ENCODE results near the gene YAF2. TPM values are rescaled to one million over a fixed set of nuclear protein-coding genes. Genes with fewer than 3 reads are reported as not detected.
"Not testable (repeated sequence)": the region's sequence is repeated elsewhere in the genome, so short reads cannot be mapped to it uniquely, and the experiment has no call there.

Gene YAF2
- total and polyA plus RNA-seq, 2 experiments from 2014 or later = 26.9 to 39.3 TPM

DNA sequence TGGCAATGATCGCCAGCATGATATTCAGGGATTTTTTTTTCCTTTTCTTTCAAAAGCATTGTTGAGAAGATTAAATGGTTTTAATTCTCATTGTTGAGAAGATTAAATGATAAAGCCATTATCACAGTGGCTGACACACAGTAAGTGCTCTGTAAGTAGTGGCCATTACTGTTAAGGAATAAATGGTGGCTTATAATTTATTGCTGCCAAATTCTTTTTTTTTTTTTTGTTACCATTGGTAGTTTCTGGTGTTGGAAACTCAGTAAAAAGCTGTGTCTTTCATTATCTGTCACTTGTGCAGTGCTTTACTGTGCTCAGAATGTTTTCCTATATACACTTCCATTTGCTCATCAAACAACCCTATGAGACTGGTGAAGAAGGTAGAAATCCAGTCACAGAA, 15.3 kb downstream of the YAF2 start:
- no peaks in the 10 kb centered on the region for H3K27me3 ChIP-seq
- H3K36me3 ChIP-seq = no peaks in the 10 kb centered on the region
- H3K9me3 ChIP-seq (ENCODE audit: low read depth) = no peaks in the 10 kb centered on the region
- peaks cover 5% of the 10 kb centered on the region for H3K4me1 ChIP-seq (ENCODE audit: low read depth)
- no peak overlapping the region for H3K4me3 ChIP-seq
- TF ChIP-seq, protein P1, sequence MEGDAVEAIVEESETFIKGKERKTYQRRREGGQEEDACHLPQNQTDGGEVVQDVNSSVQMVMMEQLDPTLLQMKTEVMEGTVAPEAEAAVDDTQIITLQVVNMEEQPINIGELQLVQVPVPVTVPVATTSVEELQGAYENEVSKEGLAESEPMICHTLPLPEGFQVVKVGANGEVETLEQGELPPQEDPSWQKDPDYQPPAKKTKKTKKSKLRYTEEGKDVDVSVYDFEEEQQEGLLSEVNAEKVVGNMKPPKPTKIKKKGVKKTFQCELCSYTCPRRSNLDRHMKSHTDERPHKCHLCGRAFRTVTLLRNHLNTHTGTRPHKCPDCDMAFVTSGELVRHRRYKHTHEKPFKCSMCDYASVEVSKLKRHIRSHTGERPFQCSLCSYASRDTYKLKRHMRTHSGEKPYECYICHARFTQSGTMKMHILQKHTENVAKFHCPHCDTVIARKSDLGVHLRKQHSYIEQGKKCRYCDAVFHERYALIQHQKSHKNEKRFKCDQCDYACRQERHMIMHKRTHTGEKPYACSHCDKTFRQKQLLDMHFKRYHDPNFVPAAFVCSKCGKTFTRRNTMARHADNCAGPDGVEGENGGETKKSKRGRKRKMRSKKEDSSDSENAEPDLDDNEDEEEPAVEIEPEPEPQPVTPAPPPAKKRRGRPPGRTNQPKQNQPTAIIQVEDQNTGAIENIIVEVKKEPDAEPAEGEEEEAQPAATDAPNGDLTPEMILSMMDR (IDR thresholded peaks at IDR 0.05; ENCODE audit: low read depth, low read length) = no peak
- no peak for DNase-seq (ENCODE audit: low read depth in 1 of 2, low spot score in 1 of 2)
- H3K27ac ChIP-seq = no peak overlapping the region

- H3K27me3 ChIP-seq = no peaks in the 10 kb centered on the region
- no peaks in the 10 kb centered on the region for H3K36me3 ChIP-seq
- H3K9me3 ChIP-seq (ENCODE audit: low read depth) = no peaks in the 10 kb centered on the region
- H3K4me3 ChIP-seq = no peak overlapping the region
- peaks cover 5% of the 10 kb centered on the region for H3K4me1 ChIP-seq (ENCODE audit: low read depth)
- TF ChIP-seq, protein P1 (IDR thresholded peaks at IDR 0.05; ENCODE audit: low read depth, low read length) = no peak
- H3K27ac ChIP-seq = no peak overlapping the region
- no peak for DNase-seq (ENCODE audit: low read depth in 1 of 2, low spot score in 1 of 2)
These were observed 16.3 kb downstream of the YAF2 start for GRCh38 chr12:42221726-42222125.

- H3K4me3 ChIP-seq = no peak overlapping the region
- no peak for DNase-seq (ENCODE audit: low read depth in 1 of 2, low spot score in 1 of 2)
- H3K9me3 ChIP-seq (ENCODE audit: low read depth) = no peaks in the 10 kb centered on the region
- H3K36me3 ChIP-seq = no peaks in the 10 kb centered on the region
- H3K27me3 ChIP-seq = no peaks in the 10 kb centered on the region
- TF ChIP-seq, protein P1 (IDR thresholded peaks at IDR 0.05; ENCODE audit: low read depth, low read length) = no peak
- H3K4me1 ChIP-seq (ENCODE audit: low read depth) = peaks cover 18% of the 10 kb centered on the region
- H3K27ac ChIP-seq = no peak overlapping the region
These were observed 20.4 kb downstream of the YAF2 start for GRCh38 chr12:42217656-42218055.

DNA sequence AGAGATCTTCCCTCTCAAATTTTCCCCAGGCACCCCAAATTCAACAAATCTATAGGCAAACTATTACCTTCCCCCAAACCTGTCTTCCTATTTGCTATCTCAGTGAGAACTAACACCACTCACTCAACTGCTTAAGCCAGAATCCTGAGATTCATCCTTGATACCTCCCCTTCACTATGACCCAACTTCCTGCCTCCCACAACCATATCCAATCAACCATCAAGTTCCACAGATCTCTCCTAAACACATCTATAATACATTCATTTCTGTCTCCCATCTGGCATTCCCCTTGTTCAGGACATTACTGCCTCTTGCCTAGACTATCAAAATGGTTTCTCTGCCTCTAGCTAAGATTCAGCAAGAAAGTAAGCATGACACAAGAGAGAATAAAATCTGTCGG, 21.3 kb downstream of the YAF2 start:
- Histone ChIP-seq H3K4me1 (ENCODE audit: low read depth) (peaks cover 20% of the 10 kb centered on the region), H3K4me3 (no peak overlapping the region), H3K36me3 (no peaks in the 10 kb centered on the region), H3K27me3 (no peaks in the 10 kb centered on the region), H3K9me3 (ENCODE audit: low read depth) (no peaks in the 10 kb centered on the region), H3K27ac (peak overlapping the region; percentile 44)
- TF ChIP-seq, protein P1 (IDR thresholded peaks at IDR 0.05; ENCODE audit: low read depth, low read length) = no peak
- DNase-seq (ENCODE audit: low read depth in 1 of 2, low spot score in 1 of 2) = no peak

- peaks cover 20% of the 10 kb centered on the region for H3K4me1 ChIP-seq (ENCODE audit: low read depth)
- not testable (repeated sequence) for H3K36me3 ChIP-seq; DNase-seq (ENCODE audit: low read depth in 1 of 2, low spot score in 1 of 2); H3K27ac ChIP-seq; H3K9me3 ChIP-seq (ENCODE audit: low read depth); H3K4me3 ChIP-seq; H3K27me3 ChIP-seq
These were observed 22.3 kb downstream of the YAF2 start for GRCh38 chr12:42215759-42216158.

DNA sequence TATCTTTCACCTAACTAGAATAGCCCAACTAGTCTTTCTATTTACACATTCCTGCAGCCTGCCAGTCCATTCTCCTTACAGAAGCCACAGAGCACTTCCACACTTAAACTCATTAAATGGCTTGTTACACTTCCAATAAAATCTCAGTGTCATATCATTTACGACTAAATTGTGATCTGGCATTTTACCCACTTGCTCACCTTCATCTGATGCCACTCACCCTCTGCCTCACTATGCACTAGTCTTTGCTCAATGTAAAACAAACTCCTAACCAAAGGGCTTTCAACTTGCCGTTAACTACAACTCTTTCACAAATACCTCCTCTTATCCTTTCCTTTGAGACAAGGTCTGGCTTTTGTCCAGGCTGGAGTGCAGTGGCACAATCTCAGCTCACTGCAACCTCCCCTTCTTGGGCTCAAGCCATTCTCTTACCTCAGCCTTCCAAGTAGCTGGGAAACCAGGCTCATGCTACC, 24.1 kb downstream of the YAF2 start:
- DNase-seq (ENCODE audit: low read depth in 1 of 2, low spot score in 1 of 2) = peak; percentile 85 to 94
- Histone ChIP-seq H3K27ac (peak overlapping the region; percentile 76), H3K36me3 (peaks cover 10% of the 10 kb centered on the region), H3K4me1 (ENCODE audit: low read depth) (peaks cover 15% of the 10 kb centered on the region), H3K27me3 (no peaks in the 10 kb centered on the region), H3K4me3 (no peak overlapping the region), H3K9me3 (ENCODE audit: low read depth) (no peaks in the 10 kb centered on the region)
- TF ChIP-seq, protein P1 (IDR thresholded peaks at IDR 0.05; ENCODE audit: low read depth, low read length) = no peak

All from cardiac muscle cell (in vitro differentiated cells and primary cell).